ENCODE results near the gene ZNF385A. TPM values are rescaled to one million over a fixed set of nuclear protein-coding genes. Genes with fewer than 3 reads are reported as not detected.
"Not testable (repeated sequence)": the region's sequence is repeated elsewhere in the genome, so short reads cannot be mapped to it uniquely, and the experiment has no call there.

Gene ZNF385A
- total RNA-seq, 1 experiment from 2014 or later, result 3.7 TPM

- DNase-seq (ENCODE audit: low read depth), result no peak
Observed at GRCh38 chr12:54357506-54358190, 26.9 kb downstream of the ZNF385A start.

GRCh38 chr12:54356951-54357356, 27.6 kb downstream of the ZNF385A start:
- DNase-seq (ENCODE audit: low read depth), result no peak

GRCh38 chr12:54356228-54356627, 28.3 kb downstream of the ZNF385A start:
- DNase-seq (ENCODE audit: low read depth), result no peak

GRCh38 chr12:54355104-54355815, 29.3 kb downstream of the ZNF385A start:
- no peak for DNase-seq (ENCODE audit: low read depth)

GRCh38 chr12:54354271-54354670, 30.3 kb downstream of the ZNF385A start:
- DNase-seq (ENCODE audit: low read depth), result not testable (repeated sequence)

GRCh38 chr12:54352891-54353874, 31.4 kb downstream of the ZNF385A start:
- DNase-seq (ENCODE audit: low read depth), result no peak

GRCh38 chr12:54352022-54352531, 32.5 kb downstream of the ZNF385A start:
- no peak for DNase-seq (ENCODE audit: low read depth)

GRCh38 chr12:54351341-54351740, 33.2 kb downstream of the ZNF385A start:
- no peak for DNase-seq (ENCODE audit: low read depth)

GRCh38 chr12:54350743-54351142, 33.8 kb downstream of the ZNF385A start:
- no peak for DNase-seq (ENCODE audit: low read depth)

GRCh38 chr12:54349679-54350078, 34.9 kb downstream of the ZNF385A start:
- no peak for DNase-seq (ENCODE audit: low read depth)

- no peak for DNase-seq (ENCODE audit: low read depth)
Observed at GRCh38 chr12:54349036-54349435, 35.5 kb downstream of the ZNF385A start.

- no peak for DNase-seq (ENCODE audit: low read depth)
Observed at GRCh38 chr12:54341378-54342300, 42.9 kb downstream of the ZNF385A start.

- no peak for DNase-seq (ENCODE audit: low read depth)
Observed at GRCh38 chr12:54340846-54341245, 43.7 kb downstream of the ZNF385A start.

GRCh38 chr12:54338698-54339296, 45.7 kb downstream of the ZNF385A start:
- no peak for DNase-seq (ENCODE audit: low read depth)

GRCh38 chr12:54337854-54338650, 46.5 kb downstream of the ZNF385A start:
- DNase-seq (ENCODE audit: low read depth), result no peak

- no peak for DNase-seq (ENCODE audit: low read depth)
Observed at GRCh38 chr12:54337280-54337842, 47.2 kb downstream of the ZNF385A start.

GRCh38 chr12:54333420-54334034, 51.0 kb downstream of the ZNF385A start:
- DNase-seq (ENCODE audit: low read depth), result no peak

GRCh38 chr12:54331461-54331860, 53.1 kb downstream of the ZNF385A start:
- no peak for DNase-seq (ENCODE audit: low read depth)

GRCh38 chr12:54330442-54330841, 54.1 kb downstream of the ZNF385A start:
- DNase-seq (ENCODE audit: low read depth), result no peak

Measured in LHCN-M2 (cell line).